Skeletal muscle tissue (tissue), 4 donors: Measurements from ENCODE around the gene IPO5. TPM values are rescaled to one million over a fixed set of nuclear protein-coding genes. Genes with fewer than 3 reads are reported as not detected.
"Not testable (repeated sequence)": the region's sequence is repeated elsewhere in the genome, so short reads cannot be mapped to it uniquely, and the experiment has no call there.

Source experiments
- H3K27ac ChIP-seq: one replicate; pipeline ENCODE4 v1.7.0; 2013; ENCODE audit warnings: mild to moderate bottlenecking, low read depth, low read length, inconsistent platforms
- H3K27me3 ChIP-seq, 3 donors: one replicate each; pipeline ENCODE4 v1.7.0; 2013; ENCODE audit warnings: low read length in 3 of 3; ENCODE audit not compliant: control insufficient read depth in 3 of 3, insufficient read depth in 3 of 3
- H3K36me3 ChIP-seq, 3 donors: one replicate each; pipeline ENCODE4 v1.7.0; 2013; ENCODE audit warnings: low read length in 3 of 3; ENCODE audit not compliant: control insufficient read depth in 3 of 3, insufficient read depth in 3 of 3
- H3K4me1 ChIP-seq, 3 donors: one replicate each; pipeline ENCODE4 v1.7.0; 2013; ENCODE audit warnings: low read length in 3 of 3, mild to moderate bottlenecking in 3 of 3; ENCODE audit not compliant: control insufficient read depth in 3 of 3, insufficient read depth in 3 of 3
- H3K4me3 ChIP-seq, 3 donors: one replicate each; pipeline ENCODE4 v1.7.0; 2013; ENCODE audit warnings: low read length in 3 of 3
- H3K9ac ChIP-seq, 3 donors: one replicate each; pipeline ENCODE4 v1.7.0; 2013; ENCODE audit warnings: low read length in 3 of 3, mild to moderate bottlenecking in 3 of 3, moderate library complexity in 2 of 3, low read depth in 1 of 3
- H3K9me3 ChIP-seq, 3 donors: one replicate each; pipeline ENCODE4 v1.7.0; 2013; ENCODE audit warnings: low read length in 3 of 3; ENCODE audit not compliant: control insufficient read depth in 3 of 3
- total RNA-seq: library from RNA; depleted of rRNA; stranded (reverse); fragments of >200 nt; gene quantifications from one replicate; pipeline ENCODE4 v1.2.3, GENCODE V29; 2014
- donor health status: Osteomylitis.

IPO5 gene
- total RNA-seq, 1 donor from 2014 or later, result 274 TPM

- no peaks in the 10 kb centered on the region for H3K4me1 ChIP-seq
- no peaks in the 10 kb centered on the region for H3K27me3 ChIP-seq
- H3K9me3 ChIP-seq, result no peaks in the 10 kb centered on the region
- peaks cover 9 to 19% (median 16%) of the 10 kb centered on the region in 3 donors for H3K36me3 ChIP-seq
- H3K27ac ChIP-seq, result no peak overlapping the region
- H3K9ac ChIP-seq, result no peak overlapping the region
- H3K4me3 ChIP-seq, result no peak overlapping the region
Observed at GRCh38 chr13:98026457-98026857, 73.0 kb downstream of the IPO5 start.

GRCh38 chr13:98032168-98032567, 78.7 kb downstream of the IPO5 start:
- no peak overlapping the region for H3K9ac ChIP-seq
- H3K9me3 ChIP-seq, result no peaks in the 10 kb centered on the region
- no peaks in the 10 kb centered on the region for H3K4me1 ChIP-seq
- H3K27me3 ChIP-seq, result no peaks in the 10 kb centered on the region
- H3K36me3 ChIP-seq, result no peaks in the 10 kb centered on the region
- no peak overlapping the region for H3K4me3 ChIP-seq
- no peak overlapping the region for H3K27ac ChIP-seq

- Histone ChIP-seq H3K36me3 (no peaks in the 10 kb centered on the region), H3K9ac (no peak overlapping the region), H3K27me3 (no peaks in the 10 kb centered on the region), H3K27ac (no peak overlapping the region), H3K4me3 (no peak overlapping the region), H3K9me3 (no peaks in the 10 kb centered on the region), H3K4me1 (no peaks in the 10 kb centered on the region)
Observed at GRCh38 chr13:98033277-98034247, 80.1 kb downstream of the IPO5 start.

GRCh38 chr13:98035373-98035772, 81.9 kb downstream of the IPO5 start:
- no peaks in the 10 kb centered on the region for H3K9me3 ChIP-seq
- no peaks in the 10 kb centered on the region for H3K36me3 ChIP-seq
- H3K27me3 ChIP-seq, result no peaks in the 10 kb centered on the region
- no peak overlapping the region for H3K9ac ChIP-seq
- no peaks in the 10 kb centered on the region for H3K4me1 ChIP-seq
- no peak overlapping the region for H3K4me3 ChIP-seq
- H3K27ac ChIP-seq, result no peak overlapping the region

GRCh38 chr13:98036564-98037302, 83.3 kb downstream of the IPO5 start:
- not testable (repeated sequence) for H3K27me3 ChIP-seq, H3K27ac ChIP-seq, H3K4me1 ChIP-seq, H3K9me3 ChIP-seq, H3K9ac ChIP-seq, H3K4me3 ChIP-seq, H3K36me3 ChIP-seq

GRCh38 chr13:98039261-98039660, 85.8 kb downstream of the IPO5 start:
- Histone ChIP-seq H3K36me3 (no peaks in the 10 kb centered on the region), H3K4me1 (no peaks in the 10 kb centered on the region), H3K9me3 (no peaks in the 10 kb centered on the region), H3K27ac (no peak overlapping the region), H3K27me3 (no peaks in the 10 kb centered on the region), H3K9ac (no peak overlapping the region), H3K4me3 (no peak overlapping the region)

GRCh38 chr13:98039964-98040363, 86.5 kb downstream of the IPO5 start:
- Histone ChIP-seq H3K27ac (no peak overlapping the region), H3K9me3 (no peaks in the 10 kb centered on the region), H3K4me3 (no peak overlapping the region)

GRCh38 chr13:98041081-98041820, 87.8 kb downstream of the IPO5 start:
- H3K4me3 ChIP-seq, result no peak overlapping the region
- H3K9ac ChIP-seq, result no peak overlapping the region
- no peaks in the 10 kb centered on the region for H3K9me3 ChIP-seq
- H3K4me1 ChIP-seq, result no peaks in the 10 kb centered on the region
- no peaks in the 10 kb centered on the region for H3K36me3 ChIP-seq
- no peaks in the 10 kb centered on the region for H3K27me3 ChIP-seq
- no peak overlapping the region for H3K27ac ChIP-seq

More at GRCh38 chr13:98039964-98040363, 86.5 kb downstream of the IPO5 start:
- no peaks in the 10 kb centered on the region for H3K36me3 ChIP-seq
- no peaks in the 10 kb centered on the region for H3K27me3 ChIP-seq
- no peak overlapping the region for H3K9ac ChIP-seq
- no peaks in the 10 kb centered on the region for H3K4me1 ChIP-seq

- Histone ChIP-seq H3K27me3 (no peaks in the 10 kb centered on the region), H3K36me3 (no peaks in the 10 kb centered on the region), H3K4me1 (no peaks in the 10 kb centered on the region), H3K27ac (no peak overlapping the region), H3K9me3 (no peaks in the 10 kb centered on the region), H3K4me3 (no peak overlapping the region), H3K9ac (no peak overlapping the region)
Observed at GRCh38 chr13:98044301-98044700, 90.8 kb downstream of the IPO5 start.
